NCI-H524 treated with DMSO at 0.1 percent for 48 hours (cell line): Measurements from ENCODE around the gene GOLGA6A.
"Not testable (repeated sequence)": the region's sequence is repeated elsewhere in the genome, so short reads cannot be mapped to it uniquely, and the experiment has no call there.

Experiments used
- DNase-seq: peaks from one replicate; lab custom pipeline; 2025; lab: John Stamatoyannopoulos, UW

Gene GOLGA6A

DNA sequence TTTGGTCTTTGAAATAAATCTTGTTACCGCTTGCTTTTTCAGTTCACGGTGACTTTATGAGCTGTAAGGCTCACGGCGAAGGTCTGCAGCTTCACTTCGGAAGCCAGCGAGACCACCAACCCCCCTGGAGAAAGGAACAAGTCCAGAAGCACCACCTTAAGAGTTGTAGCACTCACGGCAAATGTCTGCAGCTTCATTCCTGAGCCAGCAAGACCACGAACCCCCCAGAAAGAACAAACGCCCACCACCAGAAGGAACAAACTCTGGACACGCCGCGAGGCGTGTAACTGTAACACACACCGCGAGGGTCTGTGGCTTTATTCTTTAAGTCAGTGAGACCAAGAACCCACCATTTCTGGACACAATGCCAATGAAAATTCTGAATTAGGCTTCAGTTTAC lies 28.8 kb downstream of the GOLGA6A start:
- DNase-seq = no peak

DNA sequence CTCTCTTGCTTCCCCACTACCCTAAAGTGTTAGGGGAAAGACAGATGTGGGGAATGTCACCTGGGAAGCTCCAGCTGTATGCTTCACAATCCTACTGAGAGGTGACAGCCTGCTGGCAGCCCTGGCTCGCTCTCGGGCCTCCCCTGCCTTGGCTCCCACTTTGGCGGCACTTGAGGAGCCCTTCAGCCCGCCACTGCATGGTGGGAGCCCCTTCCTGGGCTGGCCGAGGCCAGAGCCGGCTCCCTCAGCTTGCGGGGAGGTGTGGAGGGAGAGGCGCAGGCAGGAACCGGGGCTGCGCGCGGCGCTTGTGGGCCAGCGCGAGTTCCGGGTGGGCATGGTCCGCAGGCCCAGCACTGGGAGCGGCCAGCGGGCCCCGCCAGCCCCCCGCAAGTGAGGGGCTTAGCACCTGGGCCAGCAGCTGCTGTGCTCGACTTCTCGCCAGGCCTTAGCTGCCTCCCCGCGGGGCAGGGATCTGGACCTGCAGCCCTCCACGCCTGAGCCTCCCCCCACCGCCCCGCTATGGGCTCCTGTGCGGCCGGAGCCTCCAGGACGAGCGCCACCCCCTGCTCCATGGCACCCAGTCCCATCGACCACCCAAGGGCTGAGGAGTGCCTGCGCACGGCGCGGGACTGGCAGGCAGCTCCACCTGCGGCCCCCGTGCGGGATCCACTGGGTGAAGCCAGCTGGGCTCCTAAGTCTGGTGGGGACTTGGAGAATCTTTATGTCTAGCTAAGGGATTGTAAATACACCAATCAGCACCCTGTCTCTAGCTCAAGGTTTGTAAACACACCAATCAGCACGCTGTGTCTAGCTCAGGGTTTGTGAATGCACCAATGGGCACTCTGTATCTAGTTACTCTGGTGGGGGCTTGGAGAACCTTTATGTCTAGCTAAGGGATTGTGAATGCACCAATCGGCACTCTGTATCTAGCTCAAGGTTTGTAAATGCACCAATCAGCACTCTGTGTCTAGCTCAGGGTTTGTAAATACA lies 29.8 kb downstream of the GOLGA6A start:
- not testable (repeated sequence) for DNase-seq

DNA sequence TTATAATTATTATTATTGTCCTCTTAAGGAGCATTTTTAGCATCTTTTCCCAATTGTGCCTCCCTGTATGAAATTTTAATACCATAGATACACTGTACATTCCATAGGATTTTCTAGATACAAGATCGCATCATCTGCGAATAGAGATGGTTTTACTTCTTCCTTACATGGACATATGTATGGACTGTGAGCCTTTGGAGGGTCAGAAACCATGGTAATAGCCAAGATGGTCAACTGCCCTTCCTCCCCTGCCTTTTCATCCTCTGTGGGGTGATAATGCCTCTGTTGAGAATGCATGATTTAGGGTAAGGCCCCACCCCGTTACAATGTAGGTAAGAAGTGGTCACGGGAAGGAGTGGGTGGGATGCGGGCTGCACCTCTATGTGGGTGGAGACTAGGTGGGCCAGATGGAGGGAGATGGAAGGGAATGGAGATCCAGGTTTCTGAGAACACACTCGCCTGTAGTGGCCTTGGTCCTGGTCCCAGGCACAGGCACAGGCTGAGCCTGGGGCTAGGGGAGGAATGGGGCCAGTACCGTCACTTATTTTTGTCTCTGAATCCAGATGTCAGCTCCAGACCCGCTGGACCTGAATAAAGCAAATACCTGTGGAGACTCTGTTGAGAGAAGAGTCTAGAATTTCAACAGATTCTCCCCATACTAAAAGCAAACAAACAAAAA lies 31.7 kb downstream of the GOLGA6A start:
- DNase-seq = no peak

DNA sequence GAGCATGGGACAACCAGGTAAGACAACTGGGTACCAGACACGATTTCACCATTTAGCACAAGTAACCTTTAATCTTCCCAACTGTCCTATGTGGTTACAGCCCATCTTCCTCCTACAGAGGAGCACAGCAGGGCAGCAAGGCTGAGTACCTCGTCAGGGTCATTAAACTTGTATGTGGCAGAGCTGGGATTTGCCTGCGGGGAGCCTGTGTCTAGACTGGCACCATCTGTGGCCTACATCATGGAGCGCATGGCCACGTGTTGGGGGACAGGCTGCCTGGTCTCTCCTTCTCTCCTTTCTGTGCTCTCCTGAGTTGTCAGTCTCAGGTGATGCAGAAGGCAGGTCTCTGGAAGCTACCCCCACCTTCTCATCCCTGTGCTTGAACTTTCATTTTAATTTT lies 32.2 kb downstream of the GOLGA6A start:
- DNase-seq = peak; percentile 85

DNA sequence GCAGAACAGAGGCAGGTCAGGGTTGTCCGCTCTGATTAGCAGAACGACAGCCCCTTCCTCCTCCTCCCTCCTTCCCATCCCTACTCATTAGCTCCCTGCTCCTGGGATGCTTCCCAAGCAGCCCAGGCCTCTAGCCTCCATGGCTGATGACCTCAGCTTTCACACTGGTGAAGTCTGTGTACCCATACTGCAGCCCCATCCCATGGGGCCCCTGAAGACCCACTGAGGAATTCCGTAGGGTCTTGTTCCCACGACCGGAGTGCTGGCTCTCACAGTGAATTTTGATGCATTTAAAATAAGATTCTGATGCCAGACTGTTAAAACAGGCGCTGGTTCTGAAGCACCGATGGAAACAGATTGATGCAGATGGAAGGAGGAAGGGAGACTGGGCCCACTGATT lies 36.1 kb downstream of the GOLGA6A start:
- DNase-seq = no peak

DNA sequence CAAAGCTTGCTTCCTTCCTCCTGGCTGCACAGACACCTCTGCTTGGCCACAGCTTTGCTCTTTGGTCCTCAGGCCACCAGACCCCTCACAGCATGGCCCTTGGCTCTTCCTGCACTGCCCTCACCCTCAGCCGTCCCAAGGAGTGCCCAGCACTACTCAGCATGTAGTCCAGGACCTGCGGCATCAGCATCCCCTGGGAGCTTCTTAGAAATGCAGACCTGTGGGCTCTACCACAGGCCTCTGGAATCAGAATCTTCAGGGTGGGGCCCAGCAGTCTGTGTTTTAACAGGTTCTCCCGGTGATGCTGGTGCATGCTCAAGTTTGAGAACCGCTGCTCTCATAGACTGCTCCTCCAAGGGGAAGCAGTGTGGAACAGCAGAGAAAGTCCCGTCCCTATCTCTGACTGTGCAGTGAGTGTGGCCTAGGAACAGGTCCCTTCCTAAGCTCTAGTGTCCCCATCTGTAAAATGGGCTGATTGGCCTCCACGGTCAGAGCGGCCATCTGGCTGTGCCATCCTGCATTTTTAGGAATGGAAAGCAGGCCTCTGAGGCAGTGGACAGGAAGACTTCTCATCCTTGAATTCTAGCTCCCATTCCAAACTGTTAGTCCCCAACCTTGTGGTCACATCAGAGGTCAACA lies 36.6 kb downstream of the GOLGA6A start:
- DNase-seq = no peak

DNA sequence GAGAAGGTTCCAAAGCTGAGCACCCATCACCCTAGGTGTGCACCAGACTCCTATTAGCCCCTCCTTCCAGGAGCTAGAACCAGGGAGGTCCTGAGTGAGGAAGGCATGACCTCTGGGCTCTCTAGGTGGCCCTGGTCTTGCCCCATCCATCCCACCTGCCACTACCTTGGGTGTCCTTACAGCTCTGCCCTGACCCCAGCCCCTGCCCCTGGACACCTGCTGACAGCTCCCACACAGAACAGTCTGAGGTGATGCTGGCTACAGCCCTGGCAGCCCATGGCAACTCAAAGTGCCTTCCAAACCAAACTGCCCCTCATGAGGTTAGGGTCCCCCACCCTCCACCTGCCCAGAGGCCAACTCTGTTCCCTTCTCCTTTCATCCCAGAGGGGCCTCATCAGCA lies 37.2 kb downstream of the GOLGA6A start:
- DNase-seq = no peak

DNA sequence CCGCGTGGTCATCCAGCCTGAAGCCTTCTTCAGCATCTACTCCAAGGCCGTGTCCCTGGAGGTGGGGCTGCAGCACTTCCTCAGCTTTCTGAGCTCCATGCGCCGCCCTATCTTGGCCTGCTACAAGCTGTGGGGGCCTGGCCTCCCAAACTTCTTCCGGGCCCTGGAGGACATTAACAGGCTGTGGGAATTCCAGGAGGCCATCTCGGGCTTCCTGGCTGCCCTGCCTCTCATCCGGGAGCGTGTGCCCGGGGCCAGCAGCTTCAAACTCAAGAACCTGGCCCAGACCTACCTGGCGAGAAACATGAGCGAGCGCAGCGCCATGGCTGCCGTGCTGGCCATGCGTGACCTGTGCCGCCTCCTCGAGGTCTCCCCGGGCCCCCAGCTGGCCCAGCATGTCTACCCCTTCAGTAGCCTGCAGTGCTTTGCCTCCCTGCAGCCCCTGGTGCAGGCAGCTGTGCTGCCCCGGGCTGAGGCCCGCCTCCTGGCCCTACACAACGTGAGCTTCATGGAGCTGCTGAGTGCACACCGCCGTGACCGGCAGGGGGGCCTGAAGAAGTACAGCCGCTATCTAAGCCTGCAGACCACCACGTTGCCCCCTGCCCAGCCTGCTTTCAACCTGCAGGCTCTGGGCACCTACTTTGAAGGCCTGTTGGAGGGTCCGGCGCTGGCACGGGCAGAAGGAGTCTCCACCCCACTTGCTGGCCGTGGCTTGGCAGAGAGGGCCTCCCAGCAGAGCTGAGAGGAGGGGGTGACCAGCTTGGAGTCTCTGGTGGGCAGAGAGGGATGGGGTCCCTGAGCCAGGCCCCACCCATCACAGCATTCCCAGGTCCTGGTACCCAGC lies 37.9 kb downstream of the GOLGA6A start:
- no peak for DNase-seq

DNA sequence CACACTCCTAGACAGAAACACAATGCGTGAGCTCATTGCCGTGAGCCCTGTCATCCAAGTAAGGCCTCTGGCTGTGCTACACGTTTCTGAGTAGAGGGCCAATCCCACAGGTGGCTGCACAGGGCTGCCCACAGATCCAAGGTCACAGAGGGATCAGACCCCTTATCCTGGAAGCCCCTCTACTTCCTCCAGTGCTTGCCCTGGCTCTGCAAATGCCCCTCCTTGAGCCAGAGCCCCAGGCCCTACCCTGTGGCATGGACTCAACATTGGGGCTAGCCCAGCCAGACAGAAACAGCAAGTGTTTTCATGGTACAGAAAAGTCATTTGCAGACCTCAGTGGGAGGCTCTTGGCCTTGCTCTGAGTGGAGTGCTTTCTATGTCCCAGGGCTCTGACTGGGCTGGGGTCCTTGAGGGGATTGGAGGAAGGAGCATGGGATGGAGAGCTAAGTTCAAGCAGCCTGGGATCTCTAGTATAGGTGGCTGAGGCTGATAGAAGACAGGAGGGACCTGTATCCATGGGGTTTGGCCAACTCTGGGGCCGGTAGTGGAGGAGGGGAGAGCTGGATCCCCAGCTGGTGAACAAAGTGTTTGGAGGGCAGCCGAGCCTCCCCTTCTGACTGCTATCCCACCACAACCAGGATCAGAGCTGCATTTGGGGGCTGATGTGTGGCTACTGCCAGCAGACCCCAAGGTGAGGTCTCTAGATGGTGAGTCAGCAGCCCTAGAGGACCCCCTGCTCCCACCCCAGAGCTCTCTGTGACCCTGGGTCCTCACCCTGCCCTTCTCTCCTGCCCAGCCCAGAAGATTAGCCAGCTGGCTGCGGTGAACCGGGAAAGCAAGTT lies 38.7 kb downstream of the GOLGA6A start:
- no peak for DNase-seq

DNA sequence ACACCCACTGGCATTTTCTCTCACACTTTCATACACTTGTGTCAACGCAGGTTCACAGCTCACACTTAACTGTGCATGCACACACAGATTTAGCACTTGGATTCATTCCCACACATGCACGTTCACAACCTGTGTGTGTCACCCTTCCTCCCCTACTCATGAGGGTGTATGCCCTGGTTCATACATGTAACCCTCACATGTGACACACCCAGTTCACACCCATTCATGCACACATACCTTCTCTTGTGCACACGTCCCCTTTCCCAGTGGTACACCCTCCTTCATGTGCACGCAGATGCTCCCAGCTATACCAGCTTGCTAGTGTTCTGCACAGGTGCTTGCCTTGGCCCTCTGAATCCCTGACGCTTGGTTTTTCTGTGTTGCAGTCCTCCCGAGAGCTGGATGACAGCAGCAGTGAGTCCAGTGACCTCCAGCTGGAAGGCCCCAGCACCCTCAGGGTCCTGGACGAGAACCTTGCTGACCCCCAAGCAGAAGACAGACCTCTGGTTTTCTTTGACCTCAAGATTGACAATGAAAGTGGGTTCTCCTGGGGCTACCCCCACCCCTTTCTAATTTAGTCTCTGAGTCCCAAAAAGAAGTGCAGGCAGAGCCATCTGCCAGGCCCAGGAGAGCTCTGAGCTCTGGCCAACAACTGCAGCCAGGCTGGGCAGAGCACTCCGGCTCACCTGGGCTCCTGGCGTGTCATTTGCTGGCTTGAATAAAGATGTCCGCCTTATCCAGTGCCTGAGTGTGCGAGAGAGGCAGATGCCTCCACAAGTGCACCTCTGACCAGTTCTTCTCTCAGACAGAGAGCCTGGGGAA lies 39.5 kb downstream of the GOLGA6A start:
- no peak for DNase-seq

DNA sequence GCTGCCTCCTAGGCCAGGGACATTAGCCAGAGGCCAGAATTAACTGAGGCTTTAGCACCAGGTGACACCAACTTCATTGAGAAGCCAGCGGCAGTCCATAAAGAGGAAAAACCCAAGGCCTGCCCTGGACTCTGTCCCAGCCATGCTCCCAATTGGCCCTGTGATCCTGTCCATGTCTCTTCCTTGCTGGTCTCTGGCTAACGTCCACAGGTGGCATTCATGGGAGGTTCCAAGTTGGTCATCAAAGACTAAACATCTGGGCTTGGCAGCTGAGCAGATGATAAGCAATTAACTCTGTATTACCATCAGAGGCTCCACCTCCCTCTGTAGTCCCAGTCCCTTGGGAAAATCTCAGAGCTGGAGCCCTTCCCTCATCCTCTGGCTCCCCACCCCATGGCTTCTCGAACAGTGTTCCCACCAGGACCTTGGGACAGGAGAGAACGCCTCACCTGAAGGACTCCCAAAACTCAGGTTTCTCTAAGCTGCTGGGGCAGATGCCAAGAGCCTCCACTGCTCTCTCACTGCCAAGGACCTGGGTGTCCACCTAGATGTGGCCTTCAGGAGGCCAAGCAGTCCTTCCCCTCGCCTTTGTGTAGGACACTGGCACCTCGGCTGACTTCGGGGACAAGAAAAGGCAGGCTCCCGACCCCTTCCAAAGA lies 40.4 kb downstream of the GOLGA6A start:
- DNase-seq = no peak

DNA sequence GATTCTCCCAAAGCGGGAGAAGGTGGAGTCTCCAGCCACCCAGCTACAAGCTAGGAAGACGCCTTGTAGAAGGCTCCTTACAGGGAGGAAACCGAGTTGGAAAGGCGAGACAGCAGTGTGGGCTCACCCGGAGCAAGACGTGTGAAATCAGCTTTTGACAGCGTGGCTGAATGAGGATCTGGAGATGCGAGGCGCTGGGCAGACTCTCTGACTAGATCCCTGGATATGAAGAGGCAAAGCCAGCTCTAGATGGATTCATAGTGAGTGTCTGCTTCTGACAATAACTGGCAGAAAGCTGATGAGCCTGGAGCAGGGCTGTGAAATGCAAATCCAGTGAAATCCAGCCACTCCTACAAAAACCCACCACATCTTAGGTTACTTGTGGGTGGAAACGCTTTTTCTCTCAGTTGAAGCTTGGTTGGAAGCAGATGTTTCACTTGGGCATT lies 41.0 kb downstream of the GOLGA6A start:
- DNase-seq = no peak

DNA sequence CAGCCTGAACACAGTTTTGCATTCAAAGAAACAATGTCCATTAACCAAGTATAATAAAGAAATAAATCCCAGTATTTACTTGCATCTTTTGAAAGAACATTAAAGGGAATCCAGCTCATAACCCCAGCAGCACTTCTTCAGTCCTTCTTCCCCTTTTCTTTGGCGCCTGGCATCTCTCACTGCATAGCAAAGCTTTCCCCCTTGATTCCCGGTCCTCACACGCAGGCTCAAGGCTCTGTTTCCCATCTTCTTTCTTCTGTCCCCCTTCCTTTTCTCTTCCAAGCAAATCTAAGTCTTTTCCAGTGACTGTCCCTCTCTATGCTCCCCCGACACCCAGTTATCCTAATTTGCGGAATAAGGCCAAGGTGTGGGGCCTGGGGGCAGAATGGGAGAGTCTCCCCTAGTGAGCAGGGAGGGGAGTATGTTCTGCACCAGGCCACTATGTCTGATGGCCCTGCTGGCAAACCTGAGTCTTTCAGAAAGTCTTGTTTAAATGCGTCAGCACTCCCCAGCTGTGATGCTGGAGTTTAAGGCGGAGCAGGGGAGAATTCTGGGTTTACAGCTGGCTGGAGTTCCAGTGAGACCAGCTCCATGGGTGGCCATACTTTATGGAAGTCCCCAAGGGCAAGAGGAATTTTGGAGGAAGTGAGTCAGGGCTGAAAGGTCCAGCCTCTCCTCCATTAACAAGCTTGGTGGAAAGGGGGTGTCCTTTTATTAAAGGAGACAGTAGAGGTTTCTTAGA lies 42.1 kb downstream of the GOLGA6A start:
- DNase-seq = no peak

DNA sequence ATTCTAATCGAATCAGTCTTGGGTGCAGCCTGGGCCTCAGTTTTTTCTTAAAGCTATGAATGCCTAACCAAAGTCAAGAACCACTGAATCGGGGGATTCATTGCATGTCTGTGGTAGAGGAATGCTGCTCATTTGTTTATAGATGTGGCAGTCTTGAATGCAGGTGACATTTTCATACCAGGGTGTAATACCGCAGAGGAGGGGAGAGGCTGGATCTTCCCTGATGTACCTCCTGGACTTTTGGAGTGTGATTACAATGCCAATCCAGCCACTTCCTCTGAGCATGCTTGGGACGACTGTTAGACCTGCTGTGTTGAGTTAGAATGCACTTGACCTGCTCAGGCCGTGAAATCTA lies 42.7 kb downstream of the GOLGA6A start:
- no peak for DNase-seq

DNA sequence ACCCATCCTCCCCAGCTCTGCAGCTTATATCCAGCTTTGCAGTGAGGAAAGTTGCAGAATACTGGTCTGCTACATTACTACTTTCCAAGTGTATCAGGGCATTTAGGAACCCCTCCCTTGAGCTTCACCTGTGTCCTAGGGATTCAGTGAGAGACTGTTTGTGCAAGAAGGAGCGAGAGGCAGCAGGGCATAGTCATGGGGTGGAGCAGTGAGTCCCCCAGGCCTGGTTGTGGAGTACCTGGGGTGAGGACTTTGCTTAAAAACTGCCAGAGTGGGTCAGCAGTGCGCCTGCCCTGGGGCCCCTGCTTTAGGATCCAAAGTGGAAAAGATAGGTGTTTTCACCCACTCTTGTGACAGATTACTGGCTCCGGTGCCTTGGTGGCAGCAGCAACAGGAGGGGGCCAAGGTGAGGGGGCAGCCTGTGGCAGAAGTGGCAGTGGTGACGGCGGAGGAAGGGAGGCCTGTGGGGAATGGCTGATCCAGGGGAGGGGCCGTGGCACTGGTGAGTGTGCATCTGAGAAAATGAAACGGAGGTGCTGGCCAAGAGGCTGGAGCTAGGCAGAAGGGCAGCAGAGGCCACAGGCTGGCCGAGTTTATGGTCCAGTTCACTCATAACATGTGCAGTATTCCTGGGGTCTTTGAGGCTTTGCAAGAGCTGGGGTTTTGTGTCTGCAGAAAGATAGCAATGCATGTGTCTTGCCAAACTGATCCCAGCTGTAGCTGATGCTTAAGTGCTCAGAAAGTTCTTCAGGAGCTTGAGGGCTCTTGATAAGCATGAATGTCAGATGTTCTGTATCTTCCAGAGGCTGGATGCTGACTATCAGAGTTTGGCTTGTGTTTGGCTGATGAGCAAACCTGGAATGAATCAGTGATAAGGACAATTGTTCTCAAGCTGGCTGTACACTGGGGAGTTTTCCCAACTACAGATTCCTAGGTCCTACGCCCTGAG lies 43.4 kb downstream of the GOLGA6A start:
- DNase-seq = peak; percentile 31

DNA sequence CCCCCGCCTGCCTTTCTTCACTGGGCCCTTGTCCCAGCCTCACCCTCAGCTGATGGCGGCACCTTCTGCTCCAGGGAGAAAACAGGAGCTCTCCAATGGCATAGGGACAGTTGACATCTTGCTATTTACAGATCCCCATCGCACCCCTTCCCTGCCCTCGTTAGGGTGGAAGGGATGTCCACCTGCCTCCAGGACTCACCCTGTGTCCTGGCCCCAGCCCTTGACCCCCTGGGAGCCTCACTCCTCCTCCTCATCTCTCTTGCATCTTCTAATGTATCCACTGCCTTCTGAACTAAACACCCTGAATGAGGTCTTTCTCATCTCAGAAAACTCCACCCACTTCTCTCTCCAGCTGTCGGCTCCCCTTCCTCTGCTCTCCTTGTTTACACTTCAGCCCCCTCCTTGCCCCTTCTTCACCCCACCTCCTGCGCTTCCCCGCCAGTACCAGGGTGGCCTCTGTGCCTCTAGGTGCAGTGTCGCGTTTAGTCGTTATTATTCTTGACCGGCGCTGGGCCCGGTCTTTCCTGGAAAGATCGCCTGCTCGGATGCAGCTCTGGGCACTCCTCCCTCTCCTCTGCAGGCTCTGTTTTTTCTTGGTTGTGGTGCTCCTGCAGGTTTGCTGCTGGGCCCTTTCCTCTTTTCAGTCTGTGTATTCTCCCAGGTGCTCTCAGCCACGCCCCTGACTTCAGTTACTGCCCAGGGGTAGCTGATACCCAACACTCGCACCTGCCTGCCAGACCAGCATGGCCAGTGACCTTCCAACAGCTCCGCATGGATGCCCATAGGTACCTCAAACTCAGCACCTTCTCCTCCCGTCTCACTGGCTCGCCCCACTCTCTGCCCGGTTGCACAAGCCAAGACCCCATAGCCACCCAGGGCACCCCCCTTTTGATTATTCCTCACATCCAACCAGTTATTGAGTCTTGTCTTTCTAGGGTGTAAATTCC lies 44.9 kb downstream of the GOLGA6A start:
- DNase-seq = no peak
